Activated T-cell treated with anti-CD3 and anti-CD28 coated beads, Interleukin-2, amount 50 U/mL, for 4 hours (primary cell): Measurements from ENCODE around the gene EID2B. TPM values are rescaled to one million over a fixed set of nuclear protein-coding genes. Genes with fewer than 3 reads are reported as not detected.

Source experiments
- total RNA-seq, 3 donors: library from RNA; stranded (reverse); gene quantifications; one replicate each; pipeline ENCODE4 v1.2.1, GENCODE V29; 2021

Gene EID2B
- total RNA-seq, 3 donors from 2014 or later: 2.2 to 2.6 (median 2.4) TPM

Other genes starting within 250 kb of the EID2B start
- gene IFNL1, start 236.4 kb downstream of the EID2B start, total RNA-seq: not detected
- 1 to 10 TPM; 4.2 to 6.7 (median 6.6) TPM for gene LRFN1, start 212.0 kb downstream of the EID2B start, total RNA-seq
- gene GMFG, start 196.8 kb downstream of the EID2B start, total RNA-seq: 100 to 1,000 TPM; 147 to 181 (median 178) TPM
- 10 to 100 TPM; 72.6 to 81.6 (median 81.1) TPM for gene SAMD4B, start 190.4 kb downstream of the EID2B start, total RNA-seq
- gene PAF1, start 141.7 kb downstream of the EID2B start, total RNA-seq: 10 to 100 TPM; 48.0 to 50.8 (median 50.2) TPM
- gene MED29, start 141.5 kb downstream of the EID2B start, total RNA-seq: 10 to 100 TPM; 39.5 to 43.1 (median 39.7) TPM
- gene ZFP36, start 126.0 kb downstream of the EID2B start, total RNA-seq: 10 to 100 TPM; 39.5 to 50.8 (median 43.7) TPM
- 10 to 100 TPM; 22.0 to 23.7 (median 22.0) TPM for gene PLEKHG2, start 120.2 kb downstream of the EID2B start, total RNA-seq
- gene RPS16, start 96.9 kb downstream of the EID2B start, total RNA-seq: 1,000 to 10,000 TPM; 3,250 to 3,505 (median 3,474) TPM
- gene SUPT5H, start 87.3 kb downstream of the EID2B start, total RNA-seq: 100 to 1,000 TPM; 193 to 201 (median 197) TPM
- gene TIMM50, start 52.0 kb downstream of the EID2B start, total RNA-seq: 100 to 1,000 TPM; 192 to 211 (median 195) TPM
- gene DLL3, start 33.9 kb downstream of the EID2B start, total RNA-seq: 1 to 10 TPM; 1.7 to 3.3 (median 1.7) TPM
- gene SELENOV, start 17.7 kb downstream of the EID2B start, total RNA-seq: not detected
- gene EID2, start 7.3 kb upstream of the EID2B start, total RNA-seq: 10 to 100 TPM; 14.9 to 16.5 (median 16.1) TPM
- gene LGALS13, start 69.7 kb upstream of the EID2B start, total RNA-seq: not detected
- not detected for gene LGALS16, start 123.1 kb upstream of the EID2B start, total RNA-seq
- gene LGALS14, start 171.6 kb upstream of the EID2B start, total RNA-seq: not detected
- 1 to 10 TPM in 2 of 3 donors, not detected in 1; 1.2 to 2.3 TPM for gene CLC, start 205.2 kb upstream of the EID2B start, total RNA-seq
- gene LEUTX, start 246.0 kb upstream of the EID2B start, total RNA-seq: not detected